ENCODE measurements around the gene ZDHHC12. TPM values are rescaled to one million over a fixed set of nuclear protein-coding genes. Genes with fewer than 3 reads are reported as not detected.

Gene ZDHHC12
- total and polyA plus RNA-seq, 5 donors = 8.3 to 13.1 (median 9.5) TPM

DNA sequence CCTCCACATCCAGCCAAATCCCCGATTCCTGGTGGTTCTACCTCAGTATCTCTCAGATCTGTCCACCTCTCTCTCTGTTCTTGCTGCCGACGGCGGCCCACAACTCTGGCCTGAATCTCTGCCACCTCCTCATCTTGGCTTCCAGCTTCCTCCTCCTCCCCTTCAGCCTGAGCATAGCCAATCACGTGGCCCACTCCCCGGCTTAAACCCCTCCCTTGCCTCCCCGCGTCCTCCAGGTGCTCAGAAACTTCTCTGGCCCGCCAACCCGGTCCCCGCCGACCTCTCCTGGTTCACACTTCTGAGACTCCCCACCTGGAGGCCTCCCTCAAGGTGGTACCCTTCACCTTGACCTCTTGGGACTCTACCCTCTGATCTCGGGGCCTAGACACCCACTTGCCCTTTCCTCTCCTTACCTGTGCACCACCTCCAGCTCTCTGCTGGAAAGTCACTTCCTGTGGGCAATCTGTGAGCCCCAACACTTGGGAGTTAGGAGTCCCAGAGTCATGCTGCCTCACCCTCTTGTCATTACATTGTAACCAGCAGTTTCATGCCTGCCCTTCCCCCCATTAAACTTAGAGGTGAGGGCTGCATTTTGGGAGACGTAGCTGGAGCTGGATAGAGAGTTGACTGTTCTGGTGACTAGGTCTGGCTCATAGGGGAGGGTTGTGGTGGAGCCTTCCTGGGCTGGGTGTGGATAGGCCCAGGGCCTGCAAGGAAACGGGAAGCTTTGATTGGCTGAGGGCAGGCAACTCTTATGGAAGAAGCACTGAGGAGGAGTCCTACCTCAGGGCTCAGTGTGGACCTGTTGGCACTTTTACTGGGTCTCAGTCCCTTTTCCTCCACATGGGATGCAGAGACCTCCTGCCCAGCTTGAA, 39.4 kb downstream of the ZDHHC12 start:
- Histone ChIP-seq H3K27ac (ENCODE audit: low read length) (peak overlapping the region; percentile 59), H3K4me1 (ENCODE audit: control insufficient read depth, insufficient read depth, low read length) (peaks cover 3% of the 10 kb centered on the region), H3K9me3 (ENCODE audit: control insufficient read depth, low read length) (no peaks in the 10 kb centered on the region), H3K27me3 (ENCODE audit: control insufficient read depth, insufficient read depth) (no peaks in the 10 kb centered on the region), H3K4me3 (ENCODE audit: low read length) (peak overlapping the region; percentile 70)
- ATAC-seq = peak; percentile 65 to 67
- 10% methylated on average over 15 of the region's 15 CpGs for WGBS
- peak; percentile 78 to 89 (median 83) for DNase-seq
- intact Hi-C loops (cut with DNase I) = no loop called here

DNA sequence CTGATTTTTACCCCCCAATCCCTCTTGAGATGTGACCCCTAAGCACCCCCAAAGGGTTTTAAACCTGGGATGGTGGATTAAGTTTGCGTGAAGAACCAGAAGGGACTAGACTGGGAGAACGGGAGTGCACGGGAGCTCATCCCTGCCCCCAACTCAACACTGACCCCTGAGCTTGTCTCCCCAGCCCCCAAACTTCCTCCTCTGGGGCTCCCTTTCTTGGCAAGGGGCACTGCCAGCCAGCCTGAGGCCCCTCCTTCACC, 39.9 kb downstream of the ZDHHC12 start:
- 0% methylated on average over 3 of the region's 3 CpGs for WGBS
- peak overlapping the region; percentile 70 for H3K4me3 ChIP-seq (ENCODE audit: low read length)
- peaks cover 3% of the 10 kb centered on the region for H3K4me1 ChIP-seq (ENCODE audit: control insufficient read depth, insufficient read depth, low read length)
- peak overlapping the region; percentile 59 for H3K27ac ChIP-seq (ENCODE audit: low read length)
- H3K9me3 ChIP-seq (ENCODE audit: control insufficient read depth, low read length) = no peaks in the 10 kb centered on the region
- intact Hi-C loops (cut with DNase I) = no loop called here
- no peak for DNase-seq
- ATAC-seq = no peak
- H3K27me3 ChIP-seq (ENCODE audit: control insufficient read depth, insufficient read depth) = no peaks in the 10 kb centered on the region

- intact Hi-C loops (cut with DNase I) = no loop called here
- DNase-seq (peak; percentile 45 to 81 (median 69)), ATAC-seq (peak; percentile 49 to 58)
- no peaks in the 10 kb centered on the region for H3K9me3 ChIP-seq (ENCODE audit: control insufficient read depth, low read length)
- H3K4me1 ChIP-seq (ENCODE audit: control insufficient read depth, insufficient read depth, low read length) = peaks cover 3% of the 10 kb centered on the region
- WGBS = 8% methylated on average over 21 of the region's 21 CpGs
- H3K27me3 ChIP-seq (ENCODE audit: control insufficient read depth, insufficient read depth) = no peaks in the 10 kb centered on the region
- H3K27ac ChIP-seq (ENCODE audit: low read length) = peak overlapping the region; percentile 59
- H3K4me3 ChIP-seq (ENCODE audit: low read length) = peak overlapping the region; percentile 70
Measured at GRCh38 chr9:128683340-128684064, 40.4 kb downstream of the ZDHHC12 start.

GRCh38 chr9:128677794-128678193, 46.1 kb downstream of the ZDHHC12 start:
- ATAC-seq = no peak
- H3K9me3 ChIP-seq (ENCODE audit: control insufficient read depth, low read length) = no peaks in the 10 kb centered on the region
- H3K27ac ChIP-seq (ENCODE audit: low read length) = no peak overlapping the region
- no peaks in the 10 kb centered on the region for H3K4me1 ChIP-seq (ENCODE audit: control insufficient read depth, insufficient read depth, low read length)
- H3K27me3 ChIP-seq (ENCODE audit: control insufficient read depth, insufficient read depth) = no peaks in the 10 kb centered on the region
- 86% methylated on average over 10 of the region's 10 CpGs for WGBS
- intact Hi-C loops (cut with DNase I) = no loop called here
- H3K4me3 ChIP-seq (ENCODE audit: low read length) = no peak overlapping the region
- no peak for DNase-seq

DNA sequence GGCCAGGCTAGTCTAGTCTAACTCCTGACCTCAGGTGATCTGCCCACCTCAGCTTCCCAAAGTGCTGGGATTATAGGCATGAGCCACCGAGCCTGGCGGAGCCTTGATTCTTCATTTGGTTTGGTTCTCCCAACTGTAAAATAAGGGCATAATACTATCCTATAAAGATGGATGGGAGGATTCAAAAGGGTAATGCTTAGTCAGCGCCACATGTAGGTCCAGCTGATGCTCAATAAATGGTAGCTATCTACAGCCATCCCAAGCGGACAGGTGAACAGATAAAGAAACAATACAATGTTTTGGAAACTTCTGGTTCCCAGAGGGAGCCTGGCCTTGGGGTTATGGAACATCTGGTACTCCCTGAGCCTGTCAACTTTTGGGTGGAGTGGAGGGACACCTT, 48.5 kb downstream of the ZDHHC12 start:
- H3K27me3 ChIP-seq (ENCODE audit: control insufficient read depth, insufficient read depth) = no peaks in the 10 kb centered on the region
- DNase-seq (no peak), ATAC-seq (no peak)
- H3K9me3 ChIP-seq (ENCODE audit: control insufficient read depth, low read length) = no peaks in the 10 kb centered on the region
- 96% methylated on average over 4 of the region's 4 CpGs for WGBS
- H3K4me3 ChIP-seq (ENCODE audit: low read length) = no peak overlapping the region
- H3K27ac ChIP-seq (ENCODE audit: low read length) = no peak overlapping the region
- H3K4me1 ChIP-seq (ENCODE audit: control insufficient read depth, insufficient read depth, low read length) = no peaks in the 10 kb centered on the region
- intact Hi-C loops (cut with DNase I) = no loop called here

Other genes with a start within 250 kb of the ZDHHC12 start
- 10 to 100 TPM; 15.7 to 19.3 (median 17.9) TPM for gene GLE1, start 219.4 kb downstream of the ZDHHC12 start, total RNA-seq
- gene GLE1, start 219.4 kb downstream of the ZDHHC12 start, polyA plus RNA-seq = 10.6 TPM
- 100 to 1,000 TPM; 269 to 312 (median 282) TPM for gene SPTAN1, start 171.5 kb downstream of the ZDHHC12 start, total RNA-seq
- 154 TPM for gene SPTAN1, start 171.5 kb downstream of the ZDHHC12 start, polyA plus RNA-seq
- gene DYNC2I2, start 67.3 kb downstream of the ZDHHC12 start, total RNA-seq = 10 to 100 TPM; 13.5 to 25.6 (median 18.5) TPM
- 30.2 TPM for gene DYNC2I2, start 67.3 kb downstream of the ZDHHC12 start, polyA plus RNA-seq
- 100 to 1,000 TPM; 180 to 210 (median 191) TPM for gene SET, start 34.9 kb downstream of the ZDHHC12 start, total RNA-seq
- 86.1 TPM for gene SET, start 34.9 kb downstream of the ZDHHC12 start, polyA plus RNA-seq
- gene PKN3, start 21.6 kb downstream of the ZDHHC12 start, total RNA-seq = 1 to 10 TPM; 4.7 to 8.7 (median 7.4) TPM
- gene PKN3, start 21.6 kb downstream of the ZDHHC12 start, polyA plus RNA-seq = 6.5 TPM
- 10 to 100 TPM; 40.6 to 56.8 (median 47.2) TPM for gene ZER1, start 47.8 kb upstream of the ZDHHC12 start, total RNA-seq
- 34.7 TPM for gene ZER1, start 47.8 kb upstream of the ZDHHC12 start, polyA plus RNA-seq
- 10 to 100 TPM; 15.8 to 20.8 (median 19.3) TPM for gene TBC1D13, start 63.1 kb upstream of the ZDHHC12 start, total RNA-seq
- gene TBC1D13, start 63.1 kb upstream of the ZDHHC12 start, polyA plus RNA-seq = 12.5 TPM
- 10 to 100 TPM; 42.9 to 70.5 (median 56.6) TPM for gene ENDOG, start 94.4 kb upstream of the ZDHHC12 start, total RNA-seq
- 64.5 TPM for gene ENDOG, start 94.4 kb upstream of the ZDHHC12 start, polyA plus RNA-seq
- gene SPOUT1, start 105.7 kb upstream of the ZDHHC12 start, total RNA-seq = 10 to 100 TPM; 13.4 to 22.1 (median 17.2) TPM
- gene SPOUT1, start 105.7 kb upstream of the ZDHHC12 start, polyA plus RNA-seq = 11.9 TPM
- 10 to 100 TPM; 10.1 to 18.0 (median 14.0) TPM for gene KYAT1, start 157.8 kb upstream of the ZDHHC12 start, total RNA-seq
- 14.7 TPM for gene KYAT1, start 157.8 kb upstream of the ZDHHC12 start, polyA plus RNA-seq
- 10 to 100 TPM; 22.5 to 49.8 (median 26.3) TPM for gene LRRC8A, start 158.0 kb upstream of the ZDHHC12 start, total RNA-seq
- 28.3 TPM for gene LRRC8A, start 158.0 kb upstream of the ZDHHC12 start, polyA plus RNA-seq
- 10 to 100 TPM; 30.4 to 64.4 (median 38.0) TPM for gene PHYHD1, start 196.9 kb upstream of the ZDHHC12 start, total RNA-seq
- 57.8 TPM for gene PHYHD1, start 196.9 kb upstream of the ZDHHC12 start, polyA plus RNA-seq
- gene DOLK, start 223.5 kb upstream of the ZDHHC12 start, total RNA-seq = 10 to 100 TPM; 10.0 to 11.8 (median 11.2) TPM
- gene DOLK, start 223.5 kb upstream of the ZDHHC12 start, polyA plus RNA-seq = 9.6 TPM
- 10 to 100 TPM; 16.1 to 24.6 (median 17.8) TPM for gene NUP188, start 223.6 kb upstream of the ZDHHC12 start, total RNA-seq
- gene NUP188, start 223.6 kb upstream of the ZDHHC12 start, polyA plus RNA-seq = 9.8 TPM